Uterus (tissue), 2 donors: Measurements from ENCODE around the gene HPCAL4.

Experiments used
- POLR2A ChIP-seq, 2 donors: fragments of 450-650 bp; IDR thresholded peaks; one replicate each; pipeline ENCODE4 v1.6.1; 2016; ENCODE audit warnings: antibody characterized with exemption in 2 of 2, mild to moderate bottlenecking in 1 of 2, moderate library complexity in 1 of 2
- TF ChIP-seq, protein P1 (sequence below), 4 experiments: fragments of 200-600 bp in 2 of 4; fragments of 450-650 bp in 2 of 4; sonication (generic) in 2 of 4; IDR thresholded peaks; one replicate each; pipeline ENCODE4 v1.5.1; 2016 to 2019; ENCODE audit warnings: antibody characterized with exemption in 4 of 4, mild to moderate bottlenecking in 2 of 4, moderate library complexity in 1 of 4

DNA sequence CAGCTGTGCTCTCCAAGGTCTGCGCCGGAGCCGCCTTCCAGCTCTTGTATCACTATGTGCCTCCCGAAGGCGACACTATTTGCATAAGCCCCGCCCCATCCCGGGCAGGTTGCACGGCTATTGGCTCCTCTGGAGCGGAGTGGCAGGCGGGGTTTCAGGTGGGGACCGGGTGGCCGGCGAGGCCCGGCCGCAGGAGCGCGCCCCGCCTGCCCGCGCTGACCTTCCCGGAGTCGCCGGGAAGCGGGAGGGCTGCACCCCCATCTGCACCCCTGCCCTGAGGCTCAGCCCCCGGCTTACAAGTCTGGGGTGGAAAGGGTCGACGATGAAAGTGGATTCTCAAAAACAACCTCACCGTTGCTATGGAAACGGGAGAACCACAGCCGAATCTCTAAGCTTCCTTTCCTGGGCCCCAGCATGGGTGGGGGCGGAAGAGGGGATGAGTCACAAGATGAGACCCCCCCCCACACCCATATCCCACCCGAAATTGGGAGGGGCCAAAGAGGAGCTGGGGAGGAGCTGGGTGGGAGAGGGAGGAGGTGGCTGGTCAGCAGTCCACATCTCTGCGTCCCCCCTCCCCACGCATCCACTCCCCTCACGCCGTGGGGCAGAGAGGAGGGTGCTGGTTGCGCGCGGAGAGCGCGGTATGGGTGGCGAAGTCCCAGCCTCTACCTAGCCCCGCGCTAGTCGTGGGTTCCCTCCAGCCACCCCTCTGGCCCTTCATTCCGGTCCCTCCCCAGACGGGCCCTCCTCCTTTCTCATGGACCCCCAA is at the start of gene HPCAL4:
- TF ChIP-seq, protein P1, sequence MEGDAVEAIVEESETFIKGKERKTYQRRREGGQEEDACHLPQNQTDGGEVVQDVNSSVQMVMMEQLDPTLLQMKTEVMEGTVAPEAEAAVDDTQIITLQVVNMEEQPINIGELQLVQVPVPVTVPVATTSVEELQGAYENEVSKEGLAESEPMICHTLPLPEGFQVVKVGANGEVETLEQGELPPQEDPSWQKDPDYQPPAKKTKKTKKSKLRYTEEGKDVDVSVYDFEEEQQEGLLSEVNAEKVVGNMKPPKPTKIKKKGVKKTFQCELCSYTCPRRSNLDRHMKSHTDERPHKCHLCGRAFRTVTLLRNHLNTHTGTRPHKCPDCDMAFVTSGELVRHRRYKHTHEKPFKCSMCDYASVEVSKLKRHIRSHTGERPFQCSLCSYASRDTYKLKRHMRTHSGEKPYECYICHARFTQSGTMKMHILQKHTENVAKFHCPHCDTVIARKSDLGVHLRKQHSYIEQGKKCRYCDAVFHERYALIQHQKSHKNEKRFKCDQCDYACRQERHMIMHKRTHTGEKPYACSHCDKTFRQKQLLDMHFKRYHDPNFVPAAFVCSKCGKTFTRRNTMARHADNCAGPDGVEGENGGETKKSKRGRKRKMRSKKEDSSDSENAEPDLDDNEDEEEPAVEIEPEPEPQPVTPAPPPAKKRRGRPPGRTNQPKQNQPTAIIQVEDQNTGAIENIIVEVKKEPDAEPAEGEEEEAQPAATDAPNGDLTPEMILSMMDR (IDR thresholded peaks at IDR 0.05) = no peak
- TF ChIP-seq POLR2A (IDR thresholded peaks at IDR 0.05) = no peak
